DOHH2 (cell line): Measurements from ENCODE around the gene GOLPH3.
A peak's percentile ranks its signal among the peaks of the same experiment; 100 is the strongest.

Experiments used
- H3F3A ChIP-seq: fragments of 200-600 bp; sonication (generic), shearing (Covaris generic); 2 replicates; pipeline ENCODE4 v1.6.0; 2016; ENCODE audit warnings: antibody characterized with exemption, mild to moderate bottlenecking; ENCODE audit not compliant: control insufficient read depth, insufficient read depth
- H3K27ac ChIP-seq: fragments of 200-600 bp; sonication (generic); 2 replicates; pipeline ENCODE4 v1.5.1; 2014; ENCODE audit warnings: low read depth, mild to moderate bottlenecking, low read length, moderate library complexity
- H3K27me3 ChIP-seq: fragments of 200-600 bp; sonication (generic); 2 replicates; pipeline ENCODE4 v1.6.1; 2014; ENCODE audit warnings: mild to moderate bottlenecking, low read length, mixed read lengths; ENCODE audit not compliant: control insufficient read depth
- H3K36me3 ChIP-seq: fragments of 200-600 bp; sonication (generic); 2 replicates; pipeline ENCODE4 v1.6.1; 2014; ENCODE audit warnings: mild to moderate bottlenecking, low read length, moderate library complexity, mixed read lengths; ENCODE audit not compliant: control insufficient read depth
- H3K4me1 ChIP-seq: fragments of 200-600 bp; sonication (generic); 2 replicates; pipeline ENCODE4 v1.6.1; 2014; ENCODE audit warnings: mild to moderate bottlenecking, low read length, mixed read lengths; ENCODE audit not compliant: control insufficient read depth
- H3K4me2 ChIP-seq: fragments of 200-600 bp; sonication (generic); 2 replicates; pipeline ENCODE4 v1.6.0; 2014; ENCODE audit warnings: mild to moderate bottlenecking, low read length, moderate library complexity
- H3K4me3 ChIP-seq: fragments of 200-600 bp; sonication (generic); 2 replicates; pipeline ENCODE4 v1.5.1; 2014; ENCODE audit warnings: mild to moderate bottlenecking, low read length, mixed read lengths
- H3K79me2 ChIP-seq: fragments of 200-600 bp; sonication (generic); 2 replicates; pipeline ENCODE4 v1.6.1; 2014; ENCODE audit warnings: mild to moderate bottlenecking, low read length, mixed read lengths; ENCODE audit not compliant: control insufficient read depth
- H3K9me2 ChIP-seq: fragments of 200-600 bp; sonication (generic); replicated peaks from 2 replicates; pipeline ENCODE4 v1.6.1; 2014; ENCODE audit warnings: mild to moderate bottlenecking, low read length, mixed read lengths; ENCODE audit not compliant: control insufficient read depth
- H3K9me3 ChIP-seq: fragments of 200-600 bp; sonication (generic); 2 replicates; pipeline ENCODE4 v1.6.1; 2014; ENCODE audit warnings: antibody characterized with exemption, low read length, mixed read lengths; ENCODE audit not compliant: control insufficient read depth, insufficient read depth
- H4K20me1 ChIP-seq: fragments of 200-600 bp; sonication (generic); 2 replicates; pipeline ENCODE4 v1.6.0; 2014; ENCODE audit warnings: low read depth, mild to moderate bottlenecking, antibody characterized with exemption, low read length, moderate library complexity; ENCODE audit not compliant: control insufficient read depth, insufficient read depth
- EZH2phosphoT487 ChIP-seq: fragments of 200-600 bp; sonication (generic); IDR thresholded peaks from 2 replicates; pipeline ENCODE4 v1.6.1; 2017; ENCODE audit warnings: borderline replicate concordance, mild to moderate bottlenecking, antibody characterized with exemption, low read length, moderate library complexity, mixed read lengths
- TF ChIP-seq, protein P1 (sequence below): fragments of 200-600 bp; sonication (generic); IDR thresholded peaks from one replicate; pipeline ENCODE4 v1.5.1; 2014; ENCODE audit warnings: antibody characterized with exemption, mild to moderate bottlenecking, low read depth, low read length; ENCODE audit not compliant: poor library complexity, severe bottlenecking

GOLPH3 gene

DNA sequence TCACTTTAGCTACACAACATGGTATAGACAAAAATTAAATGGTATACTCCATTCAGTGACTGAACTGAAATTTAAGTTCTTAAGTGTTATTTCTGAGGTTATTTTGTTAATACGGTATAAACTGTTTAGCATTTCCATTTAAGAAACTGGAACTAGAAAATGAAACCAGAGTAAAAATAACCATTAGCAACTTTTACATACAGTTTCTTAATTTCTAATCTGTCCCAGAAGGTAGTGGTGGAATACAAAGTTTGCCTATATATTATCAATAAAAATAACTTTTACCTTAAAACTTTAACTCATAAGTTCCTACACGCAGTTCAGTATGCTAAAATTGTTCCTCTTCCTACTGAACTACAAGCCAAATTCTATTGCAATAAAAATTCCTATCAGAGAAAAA, 10.3 kb downstream of the GOLPH3 start:
- H4K20me1 ChIP-seq: 0 out of 2 replicates have a peak, but pooled peaks cover 3% of the 10 kb centered on the region

DNA sequence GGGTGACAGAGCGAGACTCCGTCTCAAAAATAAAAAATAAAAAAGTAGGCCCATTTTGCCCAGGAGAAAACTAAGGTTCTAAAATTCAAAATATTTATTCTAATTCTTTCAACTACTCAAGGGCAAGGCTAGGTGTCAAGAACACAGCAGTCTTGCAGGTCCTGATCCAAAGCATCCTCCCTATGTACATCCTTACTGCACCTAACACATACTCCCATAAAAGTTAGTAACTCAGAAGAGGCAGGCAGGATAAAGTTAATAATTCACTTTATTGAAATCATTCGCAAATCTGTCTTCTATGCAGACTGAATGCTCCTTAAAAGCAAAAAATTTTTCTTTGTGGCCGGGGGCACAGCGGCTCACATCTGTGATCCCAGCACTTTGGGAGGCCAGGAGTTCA, 11.1 kb downstream of the GOLPH3 start:
- H3K4me2 ChIP-seq: no peak overlapping the region
- H4K20me1 ChIP-seq: no peaks in the 10 kb centered on the region

More for the DNA sequence above, 10.3 kb downstream of the GOLPH3 start:
- Histone ChIP-seq H3K4me1 (peaks cover 28% of the 10 kb centered on the region), H3K79me2 (peaks cover 97% of the 10 kb centered on the region), H3K4me2 (peak overlapping the region; percentile 48), H3K4me3 (0 out of 2 replicates have a peak overlapping the region, but pooled peaks have one; percentile 36), H3K27me3 (no peaks in the 10 kb centered on the region), H3K9me2 (no peaks in the 10 kb centered on the region), H3K9me3 (no peaks in the 10 kb centered on the region), H3K36me3 (peaks cover 47% of the 10 kb centered on the region), H3K27ac (no peak overlapping the region), H3F3A (0 out of 2 replicates have a peak, but pooled peaks cover 6% of the 10 kb centered on the region)
- TF ChIP-seq EZH2phosphoT487: no peak
- TF ChIP-seq, protein P1, sequence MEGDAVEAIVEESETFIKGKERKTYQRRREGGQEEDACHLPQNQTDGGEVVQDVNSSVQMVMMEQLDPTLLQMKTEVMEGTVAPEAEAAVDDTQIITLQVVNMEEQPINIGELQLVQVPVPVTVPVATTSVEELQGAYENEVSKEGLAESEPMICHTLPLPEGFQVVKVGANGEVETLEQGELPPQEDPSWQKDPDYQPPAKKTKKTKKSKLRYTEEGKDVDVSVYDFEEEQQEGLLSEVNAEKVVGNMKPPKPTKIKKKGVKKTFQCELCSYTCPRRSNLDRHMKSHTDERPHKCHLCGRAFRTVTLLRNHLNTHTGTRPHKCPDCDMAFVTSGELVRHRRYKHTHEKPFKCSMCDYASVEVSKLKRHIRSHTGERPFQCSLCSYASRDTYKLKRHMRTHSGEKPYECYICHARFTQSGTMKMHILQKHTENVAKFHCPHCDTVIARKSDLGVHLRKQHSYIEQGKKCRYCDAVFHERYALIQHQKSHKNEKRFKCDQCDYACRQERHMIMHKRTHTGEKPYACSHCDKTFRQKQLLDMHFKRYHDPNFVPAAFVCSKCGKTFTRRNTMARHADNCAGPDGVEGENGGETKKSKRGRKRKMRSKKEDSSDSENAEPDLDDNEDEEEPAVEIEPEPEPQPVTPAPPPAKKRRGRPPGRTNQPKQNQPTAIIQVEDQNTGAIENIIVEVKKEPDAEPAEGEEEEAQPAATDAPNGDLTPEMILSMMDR: no peak

DNA sequence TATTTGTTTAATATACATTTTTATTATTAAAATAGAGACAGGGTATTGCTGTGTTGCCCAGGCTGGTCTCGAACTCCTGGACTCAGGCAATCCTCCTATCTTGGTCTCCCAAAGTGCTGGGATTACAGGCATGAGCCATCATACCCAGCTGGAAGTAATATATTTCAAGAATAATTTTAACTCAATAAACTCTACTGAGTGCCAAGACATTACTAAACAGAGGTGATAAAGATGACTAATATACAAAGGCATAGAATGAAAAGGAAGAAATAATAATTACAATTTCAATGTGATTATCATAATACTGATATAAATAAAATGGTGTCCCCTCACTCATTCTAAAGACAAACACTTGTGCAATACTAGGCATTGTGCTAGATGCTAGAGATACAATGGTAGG, 13.9 kb downstream of the GOLPH3 start:
- H3K4me2 ChIP-seq: no peak overlapping the region
- no peak overlapping the region for H3K27ac ChIP-seq
- H4K20me1 ChIP-seq: peaks cover 9% of the 10 kb centered on the region; the same call in 1 of the 2 replicates
- peaks cover 20% of the 10 kb centered on the region for H3K36me3 ChIP-seq
- H3K79me2 ChIP-seq: peaks cover 94% of the 10 kb centered on the region
- H3K9me3 ChIP-seq: no peaks in the 10 kb centered on the region
- H3K4me1 ChIP-seq: peaks cover 15% of the 10 kb centered on the region
- no peaks in the 10 kb centered on the region for H3K9me2 ChIP-seq
- H3K4me3 ChIP-seq: no peak overlapping the region
- H3F3A ChIP-seq: 0 out of 2 replicates have a peak, but pooled peaks cover 6% of the 10 kb centered on the region
- H3K27me3 ChIP-seq: no peaks in the 10 kb centered on the region
- TF ChIP-seq, protein P1: no peak
- TF ChIP-seq EZH2phosphoT487: no peak

More for the DNA sequence above, 11.1 kb downstream of the GOLPH3 start:
- H3K4me3 ChIP-seq: no peak overlapping the region
- TF ChIP-seq, protein P1: no peak
- peaks cover 40% of the 10 kb centered on the region for H3K36me3 ChIP-seq
- 0 out of 2 replicates have a peak, but pooled peaks cover 6% of the 10 kb centered on the region for H3F3A ChIP-seq
- no peaks in the 10 kb centered on the region for H3K27me3 ChIP-seq
- no peak overlapping the region for H3K27ac ChIP-seq
- peaks cover 97% of the 10 kb centered on the region for H3K79me2 ChIP-seq
- peaks cover 28% of the 10 kb centered on the region for H3K4me1 ChIP-seq
- no peaks in the 10 kb centered on the region for H3K9me2 ChIP-seq
- H3K9me3 ChIP-seq: no peaks in the 10 kb centered on the region
